IMR-90 (cell line): ENCODE results near the gene BCL2. TPM values are rescaled to one million over a fixed set of nuclear protein-coding genes. Genes with fewer than 3 reads are reported as not detected.
A peak's percentile ranks its signal among the peaks of the same experiment; 100 is the strongest.

Experiments used
- ATAC-seq: fragments of 200-7000 bp; cut with Tn5 transposase; 2 replicates; pipeline ENCODE4 v1.9.1; 2020; ENCODE audit warnings: low read depth, mild to moderate bottlenecking, moderate library complexity
- BruUV-seq: library from RNA; stranded (reverse); fragments of 400-500 nt; replicated peaks from 2 replicates; lab custom pipeline; 2021; lab: Mats Ljungman, UMichigan
- CTCF ChIA-PET: fragments of 300-600 bp; formaldehyde crosslinking; extraction: SDS; loops from one replicate; lab custom pipeline; 2021; ENCODE audit warnings: antibody characterized with exemption; lab: Yijun Ruan, JAX
- POLR2A ChIA-PET: fragments of 300-600 bp; sonication (Branson Sonifier 250); formaldehyde crosslinking; loops from one replicate; lab custom pipeline; 2022; ENCODE audit warnings: antibody characterized with exemption; ENCODE audit not compliant: unreplicated experiment; lab: Charles Lee
- DNase-seq: peaks from one replicate; pipeline ENCODE4 v3.0.0; 2013
- H2AFZ ChIP-seq: replicated peaks from 2 replicates; pipeline ENCODE3; 2013; ENCODE audit warnings: low read length, mild to moderate bottlenecking; ENCODE audit not compliant: poor library complexity
- H2AK5ac ChIP-seq: 2 replicates; pipeline ENCODE4 v1.6.1; 2013; ENCODE audit warnings: low read depth, low read length, inconsistent platforms
- H2AK9ac ChIP-seq: replicated peaks from 2 replicates; pipeline ENCODE3; 2013; ENCODE audit warnings: mild to moderate bottlenecking, low read depth, low read length, moderate library complexity; ENCODE audit not compliant: poor library complexity
- H2BK120ac ChIP-seq: 2 replicates; pipeline ENCODE4 v1.6.1; 2013; ENCODE audit warnings: low read depth, low read length, inconsistent platforms
- H2BK15ac ChIP-seq: 3 replicates; pipeline ENCODE4 v1.6.1; 2013; ENCODE audit warnings: low read depth, low read length, inconsistent platforms
- H2BK20ac ChIP-seq: 2 replicates; pipeline ENCODE4 v1.6.1; 2013; ENCODE audit warnings: low read depth, mild to moderate bottlenecking, inconsistent platforms, low read length, moderate library complexity
- H2BK5ac ChIP-seq: 2 replicates; pipeline ENCODE4 v1.6.1; 2013; ENCODE audit warnings: mild to moderate bottlenecking, low read depth, low read length, inconsistent platforms; ENCODE audit not compliant: poor library complexity, severe bottlenecking
- H3K14ac ChIP-seq: replicated peaks from 2 replicates; pipeline ENCODE4 v1.6.1; 2013; ENCODE audit warnings: low read depth, low read length, inconsistent platforms
- H3K18ac ChIP-seq: 2 replicates; pipeline ENCODE4 v1.6.1; 2013; ENCODE audit warnings: low read depth, low read length, control low read depth
- H3K23ac ChIP-seq: 2 replicates; pipeline ENCODE4 v1.6.1; 2013; ENCODE audit warnings: low read depth, low read length, inconsistent platforms
- H3K27ac ChIP-seq: 2 replicates; pipeline ENCODE4 v1.5.1; 2013; ENCODE audit warnings: mild to moderate bottlenecking, control low read depth, low read length; ENCODE audit not compliant: insufficient read depth
- H3K27me3 ChIP-seq: 2 replicates; pipeline ENCODE4 v1.6.1; 2013; ENCODE audit warnings: low read length; ENCODE audit not compliant: control insufficient read depth, insufficient read depth
- H3K36me3 ChIP-seq: 2 replicates; pipeline ENCODE4 v1.6.1; 2013; ENCODE audit warnings: low read length, mixed read lengths; ENCODE audit not compliant: control insufficient read depth, insufficient read depth
- H3K4ac ChIP-seq: 2 replicates; pipeline ENCODE4 v1.6.1; 2013; ENCODE audit warnings: low read depth, low read length, inconsistent platforms
- H3K4me1 ChIP-seq: 2 replicates; pipeline ENCODE4 v1.6.1; 2013; ENCODE audit warnings: low read length, mixed read lengths; ENCODE audit not compliant: control insufficient read depth, insufficient read depth
- H3K4me2 ChIP-seq: 2 replicates; pipeline ENCODE4 v1.6.1; 2013; ENCODE audit warnings: low read depth, mild to moderate bottlenecking, control low read depth, low read length, moderate library complexity
- H3K4me3 ChIP-seq: 2 replicates; pipeline ENCODE4 v1.5.1; 2013; ENCODE audit warnings: low read depth, mild to moderate bottlenecking, control low read depth, low read length, moderate library complexity; ENCODE audit not compliant: insufficient read depth
- H3K56ac ChIP-seq: 2 replicates; pipeline ENCODE4 v1.6.1; 2013; ENCODE audit warnings: low read length, inconsistent platforms; ENCODE audit not compliant: insufficient read depth; ENCODE audit errors: extremely low read depth
- H3K79me1 ChIP-seq, 2 experiments: 2 replicates each; pipeline ENCODE4 v1.6.1; 2013; ENCODE audit warnings: low read length in 2 of 2, inconsistent platforms in 1 of 2, low read depth in 1 of 2
- H3K9ac ChIP-seq: 2 replicates; pipeline ENCODE4 v1.6.1; 2013; ENCODE audit warnings: low read depth, low read length, control low read depth
- H3K9me1 ChIP-seq: 2 replicates; pipeline ENCODE4 v1.6.1; 2013; ENCODE audit warnings: low read length, inconsistent platforms; ENCODE audit not compliant: insufficient read depth
- H3K9me3 ChIP-seq: 2 replicates; pipeline ENCODE4 v1.6.1; 2013; ENCODE audit warnings: low read length; ENCODE audit not compliant: control insufficient read depth, insufficient read depth
- H4K20me1 ChIP-seq: 2 replicates; pipeline ENCODE4 v1.6.1; 2013; ENCODE audit warnings: low read length, inconsistent platforms; ENCODE audit not compliant: insufficient read depth
- H4K5ac ChIP-seq: 2 replicates; pipeline ENCODE4 v1.6.1; 2013; ENCODE audit warnings: mild to moderate bottlenecking, low read depth, low read length, control low read depth
- H4K8ac ChIP-seq, 2 experiments: 2 replicates each; pipeline ENCODE4 v1.6.1; 2013; ENCODE audit warnings: low read depth in 2 of 2, low read length in 2 of 2, control low read depth in 1 of 2, inconsistent platforms in 1 of 2
- H4K91ac ChIP-seq: 2 replicates; pipeline ENCODE4 v1.6.1; 2013; ENCODE audit warnings: low read depth, low read length, inconsistent platforms; ENCODE audit not compliant: insufficient read depth
- BHLHE40 ChIP-seq: fragments of 150-350 bp; IDR thresholded peaks from 2 replicates; pipeline ENCODE4 v1.6.1; 2016; ENCODE audit warnings: mild to moderate bottlenecking, low read depth, low read length
- RAD21 ChIP-seq: IDR thresholded peaks from 2 replicates; pipeline ENCODE4 v1.6.1; 2012; ENCODE audit warnings: low read length, improper control_type of control experiment
- RFX5 ChIP-seq: IDR thresholded peaks from 2 replicates; pipeline ENCODE4 v1.8.0; 2012; ENCODE audit warnings: low read depth, mild to moderate bottlenecking, low read length, moderate library complexity
- USF2 ChIP-seq: fragments of 150-350 bp; IDR thresholded peaks from 2 replicates; pipeline ENCODE4 v1.6.1; 2017; ENCODE audit warnings: mild to moderate bottlenecking, antibody characterized with exemption, low read length, low read depth
- WGBS, 2 experiments: methylation state at CpG; one replicate each; pipeline versions ENCODE4 v1.1.5 to v1.1.7; 2013; ENCODE audit warnings: missing lambda C conversion rate in 2 of 2; ENCODE audit not compliant: insufficient read length in 1 of 2; ENCODE audit errors: extremely low coverage in 2 of 2; 5-methylcytosine and 5-hydroxymethylcytosine counted together
- dilution Hi-C: fragments of 300-500 bp; cut with HindIII; formaldehyde crosslinking; loops from one replicate; pipeline ENCODE4 v1.14.3; 2018; ENCODE audit warnings: low sequenced_read_pairs; ENCODE audit not compliant: unreplicated experiment
- in situ Hi-C: fragments of 300-500 bp; cut with MboI; formaldehyde crosslinking; loops from 3 replicates; pipeline ENCODE4 v1.14.3; 2019; ENCODE audit warnings: low sequenced_read_pairs, inconsistent platforms, mixed read lengths
- intact Hi-C: fragments of 100-400 bp; cut with micrococcal nuclease; formaldehyde crosslinking; loops from 2 replicates; pipeline ENCODE4 v1.10.0; 2022
- polyA plus RNA-seq, 3 experiments: library from polyadenylated mRNA; depleted of rRNA; stranded (reverse); fragments of >200 nt; gene quantifications; 2 replicates each; pipeline ENCODE4 v1.2.3, GENCODE V29; 2012; ENCODE audit warnings: low replicate concordance in 1 of 3
- total RNA-seq: library from RNA; depleted of rRNA; stranded (reverse); fragments of >200 nt; gene quantifications from 2 replicates; pipeline ENCODE4 v1.2.3, GENCODE V29; 2012
- TF ChIP-seq, protein P1 (sequence below): fragments of 150-350 bp; IDR thresholded peaks from 2 replicates; pipeline ENCODE4 v1.6.1; 2016; ENCODE audit warnings: low read depth, mild to moderate bottlenecking, low read length, moderate library complexity, borderline replicate concordance

The BCL2 gene
- total and polyA plus RNA-seq, 2 of the 4 experiments (the other 2 are of a cell fraction) = 0.24 to 0.54 TPM

DNA sequence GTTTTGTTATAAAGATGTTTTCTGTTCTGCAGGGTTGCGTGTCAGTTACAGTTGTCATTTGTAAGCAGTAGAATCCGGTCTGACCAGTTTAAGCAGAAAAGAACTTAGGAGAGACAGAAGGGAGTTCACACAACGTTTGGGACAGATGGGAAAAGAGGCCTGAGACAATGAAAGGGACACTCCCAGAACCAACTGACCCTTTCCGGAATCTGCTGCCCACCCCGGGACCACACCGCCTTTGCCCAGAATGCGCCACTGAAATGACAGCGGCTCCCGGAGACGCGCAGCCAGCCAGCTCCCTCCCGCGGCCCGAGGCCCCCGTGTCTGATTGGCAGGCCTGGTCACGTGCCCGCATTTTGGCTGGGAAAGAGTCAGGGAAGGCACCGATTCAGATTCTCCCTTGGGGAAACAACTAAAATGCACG, 244.6 kb downstream of the BCL2 start:
- H3K4me1 ChIP-seq = no peaks in the 10 kb centered on the region
- H4K8ac ChIP-seq = 0 out of 4 replicates have a peak overlapping the region, but pooled peaks of 1 of the 2 experiments have one; percentile 37
- no peak overlapping the region for H2AK5ac ChIP-seq
- H3K9me3 ChIP-seq = no peaks in the 10 kb centered on the region
- H2BK15ac ChIP-seq = no peak overlapping the region
- peaks cover 3% of the 10 kb centered on the region for H3K27me3 ChIP-seq
- no peak overlapping the region for H2AK9ac ChIP-seq
- H3K9me1 ChIP-seq = no peaks in the 10 kb centered on the region
- H2AFZ ChIP-seq = peak overlapping the region; percentile 98
- H4K5ac ChIP-seq = no peak overlapping the region
- no peak overlapping the region for H3K18ac ChIP-seq
- H3K79me1 ChIP-seq = no peaks in the 10 kb centered on the region
- peak; percentile 59 for TF ChIP-seq BHLHE40
- no peak for TF ChIP-seq RFX5
- TF ChIP-seq RAD21 = no peak
- peak; percentile 95 for TF ChIP-seq USF2
- TF ChIP-seq, protein P1, sequence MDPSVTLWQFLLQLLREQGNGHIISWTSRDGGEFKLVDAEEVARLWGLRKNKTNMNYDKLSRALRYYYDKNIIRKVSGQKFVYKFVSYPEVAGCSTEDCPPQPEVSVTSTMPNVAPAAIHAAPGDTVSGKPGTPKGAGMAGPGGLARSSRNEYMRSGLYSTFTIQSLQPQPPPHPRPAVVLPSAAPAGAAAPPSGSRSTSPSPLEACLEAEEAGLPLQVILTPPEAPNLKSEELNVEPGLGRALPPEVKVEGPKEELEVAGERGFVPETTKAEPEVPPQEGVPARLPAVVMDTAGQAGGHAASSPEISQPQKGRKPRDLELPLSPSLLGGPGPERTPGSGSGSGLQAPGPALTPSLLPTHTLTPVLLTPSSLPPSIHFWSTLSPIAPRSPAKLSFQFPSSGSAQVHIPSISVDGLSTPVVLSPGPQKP = no peak
- no peaks in the 10 kb centered on the region for H3K36me3 ChIP-seq
- peak overlapping the region; percentile 51; the same call in 1 of the 2 replicates for H3K14ac ChIP-seq
- DNase-seq = peak; percentile 16
- CTCF ChIA-PET = no interaction called here
- no peak overlapping the region for H2BK5ac ChIP-seq
- peak overlapping the region; percentile 47 for H3K4me3 ChIP-seq
- POLR2A ChIA-PET = no interaction called here
- H3K4me2 ChIP-seq = peak overlapping the region; percentile 75
- intact Hi-C loops (no loop called here), in situ Hi-C loops (no loop called here), dilution Hi-C loops (no loop called here)
- ATAC-seq = peak; percentile 96
- no peak overlapping the region for H2BK120ac ChIP-seq
- no peak overlapping the region for H4K91ac ChIP-seq
- H3K4ac ChIP-seq = no peak overlapping the region
- no TSS peak for BruUV-seq
- H4K20me1 ChIP-seq = no peaks in the 10 kb centered on the region
- no peak overlapping the region for H3K27ac ChIP-seq
- peak overlapping the region; percentile 25; the same call in 1 of the 2 replicates for H3K9ac ChIP-seq
- H3K23ac ChIP-seq = peak overlapping the region; percentile 78
- 0% methylated on average over 3 of the region's 19 CpGs; no CpG with 5 or more reads in 1 of the 2 experiments for WGBS, 2 experiments
- peak overlapping the region; percentile 67; the same call in 1 of the 2 replicates for H3K56ac ChIP-seq
- H2BK20ac ChIP-seq = no peak overlapping the region
